Choroid plexus epithelial cell (primary cell): ENCODE data around the gene TRAPPC3L.

Experiments used
- DNase-seq: peaks from one replicate; pipeline ENCODE4 v3.0.0-alpha.2; 2010; ENCODE audit warnings: low read depth
- H3K4me3 ChIP-seq: 2 replicates; pipeline ENCODE4 v1.5.1; 2011; ENCODE audit warnings: low read depth, mild to moderate bottlenecking, control low read depth, low read length, moderate library complexity
- TF ChIP-seq, protein P1 (sequence below): conservative IDR thresholded peaks from 2 replicates; pipeline ENCODE4 v1.5.1; 2011; ENCODE audit warnings: low read depth, mild to moderate bottlenecking, control low read depth, inconsistent platforms, low read length, moderate library complexity

The TRAPPC3L gene

DNA sequence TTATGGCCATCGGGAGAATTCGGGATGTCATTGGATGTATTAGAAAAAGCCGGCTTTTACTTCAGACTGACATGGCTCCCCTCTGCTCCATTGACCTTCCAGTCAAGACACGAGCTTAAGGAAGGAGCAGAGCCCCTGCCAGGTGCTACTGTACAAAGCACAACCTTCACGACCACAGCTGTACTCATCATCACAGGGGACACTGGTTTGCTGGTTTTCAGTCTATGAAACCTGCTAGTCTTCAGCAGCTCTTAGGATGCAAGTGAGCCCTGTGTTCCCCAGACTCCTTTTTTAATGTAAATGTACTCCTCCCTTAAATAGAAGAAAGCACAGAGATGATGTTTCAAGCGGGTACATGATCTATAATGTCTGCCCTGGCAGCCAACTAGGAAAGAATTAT, 1.9 kb upstream of the TRAPPC3L start:
- TF ChIP-seq, protein P1, sequence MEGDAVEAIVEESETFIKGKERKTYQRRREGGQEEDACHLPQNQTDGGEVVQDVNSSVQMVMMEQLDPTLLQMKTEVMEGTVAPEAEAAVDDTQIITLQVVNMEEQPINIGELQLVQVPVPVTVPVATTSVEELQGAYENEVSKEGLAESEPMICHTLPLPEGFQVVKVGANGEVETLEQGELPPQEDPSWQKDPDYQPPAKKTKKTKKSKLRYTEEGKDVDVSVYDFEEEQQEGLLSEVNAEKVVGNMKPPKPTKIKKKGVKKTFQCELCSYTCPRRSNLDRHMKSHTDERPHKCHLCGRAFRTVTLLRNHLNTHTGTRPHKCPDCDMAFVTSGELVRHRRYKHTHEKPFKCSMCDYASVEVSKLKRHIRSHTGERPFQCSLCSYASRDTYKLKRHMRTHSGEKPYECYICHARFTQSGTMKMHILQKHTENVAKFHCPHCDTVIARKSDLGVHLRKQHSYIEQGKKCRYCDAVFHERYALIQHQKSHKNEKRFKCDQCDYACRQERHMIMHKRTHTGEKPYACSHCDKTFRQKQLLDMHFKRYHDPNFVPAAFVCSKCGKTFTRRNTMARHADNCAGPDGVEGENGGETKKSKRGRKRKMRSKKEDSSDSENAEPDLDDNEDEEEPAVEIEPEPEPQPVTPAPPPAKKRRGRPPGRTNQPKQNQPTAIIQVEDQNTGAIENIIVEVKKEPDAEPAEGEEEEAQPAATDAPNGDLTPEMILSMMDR, result no peak
- no peak for DNase-seq
- H3K4me3 ChIP-seq, result no peak overlapping the region

DNA sequence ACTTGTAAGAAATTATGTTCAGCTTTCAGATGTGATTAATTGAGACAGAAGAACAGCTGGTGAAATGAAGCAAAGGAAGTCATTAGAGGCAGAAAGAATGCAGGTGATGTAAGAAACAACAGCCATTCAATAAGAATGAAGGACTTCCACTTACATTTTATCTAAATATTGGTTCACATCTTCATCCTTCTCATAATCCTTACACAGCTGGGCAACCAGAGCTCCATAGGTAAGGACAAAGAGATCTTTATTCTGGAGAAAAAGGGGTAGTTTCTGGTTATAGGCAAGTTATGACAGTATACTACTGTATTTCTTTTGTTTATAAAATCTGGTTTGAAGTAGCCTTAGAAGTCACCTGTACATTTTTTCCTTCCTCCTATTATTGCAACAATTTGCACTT, 2.3 kb downstream of the TRAPPC3L start:
- TF ChIP-seq, protein P1, result no peak
- no peak for DNase-seq
- no peak overlapping the region for H3K4me3 ChIP-seq

DNA sequence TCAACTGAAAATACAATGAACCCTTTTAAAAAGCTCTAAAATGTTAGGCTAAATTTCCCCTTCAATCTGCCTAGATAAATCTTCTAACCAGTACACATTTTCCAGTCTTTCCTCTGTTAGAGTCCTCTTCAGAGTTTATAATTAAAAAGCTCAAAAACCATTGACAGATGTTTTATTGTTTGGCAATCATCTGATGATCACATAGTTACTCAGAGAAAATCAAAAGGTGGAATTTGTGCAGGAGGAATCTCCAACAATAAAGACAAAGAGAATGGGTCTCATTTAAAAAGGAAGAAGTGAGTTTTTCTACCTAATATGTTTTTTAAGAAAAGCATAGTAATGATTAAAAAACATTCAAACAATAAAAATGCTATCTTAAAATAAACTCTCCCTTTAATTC, 3.1 kb downstream of the TRAPPC3L start:
- no peak overlapping the region for H3K4me3 ChIP-seq
- DNase-seq, result no peak
- TF ChIP-seq, protein P1, result no peak

DNA sequence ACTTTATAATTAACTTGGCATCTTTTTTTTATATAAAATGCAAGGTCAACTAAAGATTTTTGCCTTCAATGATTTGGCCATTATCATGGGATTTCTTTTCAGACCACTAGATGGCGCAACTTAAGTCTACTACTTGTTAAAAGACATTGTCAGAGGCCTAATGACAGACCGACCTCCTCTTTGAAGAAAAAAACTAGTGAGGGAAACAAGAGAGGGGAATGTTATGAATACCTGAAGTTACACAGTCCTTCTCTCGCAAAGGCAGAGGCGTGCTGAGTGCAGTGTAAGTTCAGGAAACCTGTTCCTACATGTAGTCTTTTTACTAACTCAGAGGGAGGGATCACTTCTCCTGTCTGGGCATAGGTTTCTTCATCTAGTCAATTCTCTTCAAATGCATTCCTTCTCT, 9.3 kb downstream of the TRAPPC3L start:
- peak; percentile 81 for DNase-seq
- no peak overlapping the region for H3K4me3 ChIP-seq
- TF ChIP-seq, protein P1, result peak; percentile 69

DNA sequence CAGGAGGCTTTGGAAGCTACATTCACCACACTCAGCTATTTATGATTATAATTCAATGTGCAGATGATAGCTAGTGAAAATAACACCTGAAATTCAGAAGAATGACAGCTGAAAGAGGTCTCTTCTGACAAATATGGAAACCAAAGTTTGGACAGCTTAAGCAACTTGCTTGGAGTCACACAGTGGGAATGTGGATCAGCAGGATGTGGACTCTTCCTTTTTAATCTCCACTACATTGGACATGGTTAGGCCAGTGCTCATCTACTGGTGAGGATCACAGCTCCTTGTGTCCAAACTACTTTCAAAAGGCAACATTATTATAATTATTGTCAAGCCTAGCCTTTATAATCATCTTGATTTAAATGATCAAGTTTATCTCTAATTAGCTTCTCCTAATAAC, 10.4 kb downstream of the TRAPPC3L start:
- no peak overlapping the region for H3K4me3 ChIP-seq
- DNase-seq, result no peak
- TF ChIP-seq, protein P1, result no peak

DNA sequence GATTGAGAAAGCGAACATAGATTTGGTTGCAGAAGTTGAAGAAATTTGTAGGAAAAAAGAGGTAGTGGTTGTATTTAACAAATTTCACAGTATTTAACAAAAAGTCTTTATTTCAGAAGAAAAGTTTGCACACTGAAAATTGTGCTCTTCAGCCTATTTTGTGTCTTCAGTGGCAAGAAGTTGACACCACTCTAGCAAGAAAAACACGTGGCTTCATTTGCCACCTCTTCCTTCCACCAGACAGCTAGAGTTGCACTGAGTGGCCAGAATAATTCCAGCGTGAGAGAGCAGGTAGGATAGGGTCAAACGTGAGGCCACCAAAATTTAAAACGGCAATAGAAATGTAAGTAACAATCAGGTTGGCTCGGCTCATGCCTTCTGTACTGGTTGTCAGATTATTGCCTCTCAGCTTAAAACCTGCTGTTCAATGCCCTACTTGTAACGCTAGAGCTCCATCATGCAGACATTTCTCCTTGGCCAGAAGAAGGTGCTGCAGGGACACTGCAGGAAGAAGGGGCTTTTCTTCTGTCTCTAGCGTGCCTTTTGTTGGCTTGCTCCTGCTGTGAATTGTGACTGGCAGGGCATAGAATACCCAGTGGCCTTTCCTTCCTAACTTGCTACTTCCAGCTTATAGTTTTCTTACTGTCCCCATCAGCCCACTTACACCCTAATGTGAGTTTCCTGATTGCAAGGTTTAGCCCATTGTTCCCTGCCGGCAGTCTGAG, 12.1 kb downstream of the TRAPPC3L start:
- TF ChIP-seq, protein P1, result peak; percentile 13
- DNase-seq, result no peak
- no peak overlapping the region for H3K4me3 ChIP-seq
